ENCODE results near the gene NHERF1.

GRCh38 chr17:74803971-74804370 is 55.5 kb downstream of the NHERF1 start:
- no peak for TF ChIP-seq CTCF (IDR thresholded peaks at IDR 0.05)
- TF ChIP-seq EZH2 (IDR thresholded peaks at IDR 0.05; ENCODE audit: borderline replicate concordance, insufficient read depth, low read depth, low read length, poor library complexity, severe bottlenecking), result no peak
